Activated T-cell treated with anti-CD3 and anti-CD28 coated beads for 1 hour (primary cell): ENCODE measurements around the gene FAM222B.
"Not testable (repeated sequence)": the region's sequence is repeated elsewhere in the genome, so short reads cannot be mapped to it uniquely, and the experiment has no call there.

ENCODE experiments used
- DNase-seq: peaks from one replicate; pipeline ENCODE4 v3.0.0-alpha.2; 2020; ENCODE audit warnings: low read depth

FAM222B gene

GRCh38 chr17:28836541-28836940, 6.0 kb downstream of the FAM222B start:
- DNase-seq: not testable (repeated sequence)

- DNase-seq: no peak
Measured at GRCh38 chr17:28834420-28834819, 8.2 kb downstream of the FAM222B start.

- no peak for DNase-seq
Measured at GRCh38 chr17:28828294-28829040, 14.1 kb downstream of the FAM222B start.

- DNase-seq: no peak
Measured at GRCh38 chr17:28827672-28828071, 14.9 kb downstream of the FAM222B start.

GRCh38 chr17:28819582-28819981, 23.0 kb downstream of the FAM222B start:
- no peak for DNase-seq

GRCh38 chr17:28818819-28819221, 23.8 kb downstream of the FAM222B start:
- DNase-seq: no peak

GRCh38 chr17:28816540-28816939, 26.1 kb downstream of the FAM222B start:
- DNase-seq: no peak

GRCh38 chr17:28812748-28813377, 29.7 kb downstream of the FAM222B start:
- no peak for DNase-seq

GRCh38 chr17:28812091-28812747, 30.4 kb downstream of the FAM222B start:
- peak; percentile 92 for DNase-seq

GRCh38 chr17:28811651-28812090, 30.9 kb downstream of the FAM222B start:
- DNase-seq: no peak

GRCh38 chr17:28810437-28810836, 32.2 kb downstream of the FAM222B start:
- DNase-seq: no peak

- no peak for DNase-seq
Measured at GRCh38 chr17:28807925-28808634, 34.5 kb downstream of the FAM222B start.

GRCh38 chr17:28796062-28796461, 46.5 kb downstream of the FAM222B start:
- no peak for DNase-seq

GRCh38 chr17:28794846-28795441, 47.6 kb downstream of the FAM222B start:
- not testable (repeated sequence) for DNase-seq

GRCh38 chr17:28792877-28793661, 49.5 kb downstream of the FAM222B start:
- DNase-seq: no peak

GRCh38 chr17:28788100-28788499, 54.5 kb downstream of the FAM222B start:
- no peak for DNase-seq

- no peak for DNase-seq
Measured at GRCh38 chr17:28783161-28783560, 59.4 kb downstream of the FAM222B start.

GRCh38 chr17:28779601-28780000, 63.0 kb downstream of the FAM222B start:
- not testable (repeated sequence) for DNase-seq

- no peak for DNase-seq
Measured at GRCh38 chr17:28777178-28777577, 65.4 kb downstream of the FAM222B start.

GRCh38 chr17:28774206-28774605, 68.4 kb downstream of the FAM222B start:
- DNase-seq: no peak

- DNase-seq: no peak
Measured at GRCh38 chr17:28773736-28774135, 68.9 kb downstream of the FAM222B start.
